Natural killer cell treated with Interleukin-12 subunit alpha and Interleukin-12 subunit beta and Interleukin-15 and Interleukin-18, amount 100 ng/mL, for 72 hours (primary cell): ENCODE data around the gene ACTG1. TPM values are rescaled to one million over a fixed set of nuclear protein-coding genes. Genes with fewer than 3 reads are reported as not detected.

Source experiments
- ATAC-seq, 2 donors: fragments of 150-1000 bp; cut with Tn5 transposase in 1 of 2; sonication (Bioruptor Pico), chemical (Tn5 transposase) in 1 of 2; 2 replicates each; pipeline ENCODE4 v1.10.0; 2021
- DNase-seq: peaks from one replicate; pipeline ENCODE4 v3.0.0; 2022; ENCODE audit warnings: low spot score
- H3K27ac Mint-ChIP-seq, 2 donors: 1 replicate in 1 of 2; 2 replicates in 1 of 2; pipeline ENCODE4 v1.8.0; 2022; ENCODE audit warnings: mixed read lengths in 2 of 2, mild to moderate bottlenecking in 1 of 2, moderate library complexity in 1 of 2
- H3K27me3 Mint-ChIP-seq, 2 donors: 1 replicate in 1 of 2; 2 replicates in 1 of 2; pipeline ENCODE4 v1.8.0; 2022; ENCODE audit warnings: mixed read lengths in 2 of 2
- H3K36me3 Mint-ChIP-seq: one replicate; pipeline ENCODE4 v1.8.0; 2022; ENCODE audit warnings: mixed read lengths
- H3K4me1 Mint-ChIP-seq, 2 donors: 1 replicate in 1 of 2; 2 replicates in 1 of 2; pipeline ENCODE4 v1.8.0; 2022; ENCODE audit warnings: low read depth in 2 of 2, mixed read lengths in 2 of 2, mild to moderate bottlenecking in 1 of 2
- H3K4me3 Mint-ChIP-seq: one replicate; pipeline ENCODE4 v1.8.0; 2022; ENCODE audit warnings: mixed read lengths
- H3K9me3 Mint-ChIP-seq: 2 replicates; pipeline ENCODE4 v1.8.0; 2022; ENCODE audit warnings: mixed read lengths
- total RNA-seq, 2 donors: library from RNA; stranded (reverse); gene quantifications; one replicate each; pipeline ENCODE4 v1.2.3, GENCODE V29; 2022

ACTG1 gene
- total RNA-seq, 2 donors from 2014 or later, result 4,962 to 5,145 TPM

- DNase-seq, result peak; percentile 44
- Mint-ChIP-seq H3K27ac (peak overlapping the region in 1 of 2 donors; percentile 16), H3K27me3 (no peaks in the 10 kb centered on the region), H3K4me1 (peaks cover 25 to 29% of the 10 kb centered on the region in 2 donors), H3K36me3 (no peaks in the 10 kb centered on the region), H3K9me3 (no peaks in the 10 kb centered on the region), H3K4me3 (peak overlapping the region; percentile 89)
- ATAC-seq, result no peak
Observed at GRCh38 chr17:81550830-81551457, 38.3 kb upstream of the ACTG1 start.

GRCh38 chr17:81550285-81550684, 37.7 kb upstream of the ACTG1 start:
- no peaks in the 10 kb centered on the region for H3K36me3 Mint-ChIP-seq
- no peaks in the 10 kb centered on the region for H3K9me3 Mint-ChIP-seq
- DNase-seq (no peak), ATAC-seq (no peak)
- H3K27me3 Mint-ChIP-seq, result no peaks in the 10 kb centered on the region
- H3K4me1 Mint-ChIP-seq, result peaks cover 25 to 29% of the 10 kb centered on the region in 2 donors
- peak overlapping the region; percentile 89 for H3K4me3 Mint-ChIP-seq
- H3K27ac Mint-ChIP-seq, result peak overlapping the region in 1 of 2 donors; percentile 37

- peaks cover 25 to 29% of the 10 kb centered on the region in 2 donors for H3K4me1 Mint-ChIP-seq
- H3K4me3 Mint-ChIP-seq, result peak overlapping the region; percentile 89
- ATAC-seq (no peak), DNase-seq (no peak)
- H3K27ac Mint-ChIP-seq, result peak overlapping the region in 1 of 2 donors; percentile 37
- no peaks in the 10 kb centered on the region for H3K36me3 Mint-ChIP-seq
- H3K27me3 Mint-ChIP-seq, result no peaks in the 10 kb centered on the region
- H3K9me3 Mint-ChIP-seq, result no peaks in the 10 kb centered on the region
Observed at GRCh38 chr17:81549826-81550225, 37.2 kb upstream of the ACTG1 start.

- Mint-ChIP-seq H3K36me3 (no peaks in the 10 kb centered on the region), H3K4me1 (peaks cover 21 to 26% of the 10 kb centered on the region in 2 donors), H3K4me3 (no peak overlapping the region), H3K27ac (peak overlapping the region in 1 of 2 donors; percentile 37), H3K9me3 (no peaks in the 10 kb centered on the region), H3K27me3 (no peaks in the 10 kb centered on the region)
- DNase-seq (no peak), ATAC-seq (no peak)
Observed at GRCh38 chr17:81549031-81549557, 36.5 kb upstream of the ACTG1 start.

GRCh38 chr17:81547614-81547982, 35.0 kb upstream of the ACTG1 start:
- Mint-ChIP-seq H3K27ac (no peak overlapping the region), H3K4me1 (peaks cover 10 to 13% of the 10 kb centered on the region in 2 donors), H3K36me3 (no peaks in the 10 kb centered on the region), H3K27me3 (no peaks in the 10 kb centered on the region), H3K4me3 (no peak overlapping the region), H3K9me3 (no peaks in the 10 kb centered on the region)
- no peak for ATAC-seq
- no peak for DNase-seq

- H3K9me3 Mint-ChIP-seq, result no peaks in the 10 kb centered on the region
- DNase-seq (no peak), ATAC-seq (no peak)
- no peaks in the 10 kb centered on the region for H3K36me3 Mint-ChIP-seq
- no peaks in the 10 kb centered on the region for H3K27me3 Mint-ChIP-seq
- no peak overlapping the region for H3K27ac Mint-ChIP-seq
- no peak overlapping the region for H3K4me3 Mint-ChIP-seq
- H3K4me1 Mint-ChIP-seq, result peaks cover 10 to 13% of the 10 kb centered on the region in 2 donors
Observed at GRCh38 chr17:81546906-81547613, 34.5 kb upstream of the ACTG1 start.

- no peak for DNase-seq
- H3K27ac Mint-ChIP-seq, result no peak overlapping the region
- no peaks in the 10 kb centered on the region for H3K27me3 Mint-ChIP-seq
- H3K4me3 Mint-ChIP-seq, result no peak overlapping the region
- peaks cover 7% of the 10 kb centered on the region in 2 donors for H3K4me1 Mint-ChIP-seq
- no peaks in the 10 kb centered on the region for H3K9me3 Mint-ChIP-seq
- no peaks in the 10 kb centered on the region for H3K36me3 Mint-ChIP-seq
- no peak for ATAC-seq
Observed at GRCh38 chr17:81545160-81545949, 32.8 kb upstream of the ACTG1 start.

GRCh38 chr17:81544281-81544974, 31.8 kb upstream of the ACTG1 start:
- no peak for ATAC-seq
- H3K27me3 Mint-ChIP-seq, result no peaks in the 10 kb centered on the region
- H3K36me3 Mint-ChIP-seq, result no peaks in the 10 kb centered on the region
- H3K27ac Mint-ChIP-seq, result no peak overlapping the region
- DNase-seq, result no peak
- no peaks in the 10 kb centered on the region for H3K9me3 Mint-ChIP-seq
- H3K4me1 Mint-ChIP-seq, result peaks cover under 1 to 2% of the 10 kb centered on the region in 2 donors
- H3K4me3 Mint-ChIP-seq, result no peak overlapping the region

- H3K4me1 Mint-ChIP-seq, result no peaks in the 10 kb centered on the region
- no peaks in the 10 kb centered on the region for H3K27me3 Mint-ChIP-seq
- H3K4me3 Mint-ChIP-seq, result no peak overlapping the region
- ATAC-seq, result no peak
- H3K9me3 Mint-ChIP-seq, result no peaks in the 10 kb centered on the region
- no peak for DNase-seq
- H3K27ac Mint-ChIP-seq, result no peak overlapping the region
- H3K36me3 Mint-ChIP-seq, result no peaks in the 10 kb centered on the region
Observed at GRCh38 chr17:81543756-81544155, 31.2 kb upstream of the ACTG1 start.

GRCh38 chr17:81543339-81543675, 30.7 kb upstream of the ACTG1 start:
- ATAC-seq (no peak), DNase-seq (no peak)
- Mint-ChIP-seq H3K4me3 (no peak overlapping the region), H3K27ac (no peak overlapping the region), H3K4me1 (no peaks in the 10 kb centered on the region), H3K9me3 (no peaks in the 10 kb centered on the region), H3K27me3 (no peaks in the 10 kb centered on the region), H3K36me3 (no peaks in the 10 kb centered on the region)

- no peaks in the 10 kb centered on the region for H3K36me3 Mint-ChIP-seq
- H3K4me1 Mint-ChIP-seq, result no peaks in the 10 kb centered on the region
- no peak overlapping the region for H3K27ac Mint-ChIP-seq
- ATAC-seq (no peak), DNase-seq (no peak)
- no peak overlapping the region for H3K4me3 Mint-ChIP-seq
- peaks cover 0 to 3% of the 10 kb centered on the region in 2 donors for H3K27me3 Mint-ChIP-seq
- H3K9me3 Mint-ChIP-seq, result no peaks in the 10 kb centered on the region
Observed at GRCh38 chr17:81542431-81543338, 30.1 kb upstream of the ACTG1 start.

GRCh38 chr17:81541123-81541522, 28.5 kb upstream of the ACTG1 start:
- ATAC-seq, result no peak
- Mint-ChIP-seq H3K36me3 (no peaks in the 10 kb centered on the region), H3K9me3 (no peaks in the 10 kb centered on the region), H3K27ac (no peak overlapping the region), H3K27me3 (peaks cover 0 to 3% of the 10 kb centered on the region in 2 donors), H3K4me3 (no peak overlapping the region), H3K4me1 (no peaks in the 10 kb centered on the region)
- DNase-seq, result no peak

GRCh38 chr17:81540676-81541027, 28.1 kb upstream of the ACTG1 start:
- no peak for ATAC-seq
- H3K4me3 Mint-ChIP-seq, result no peak overlapping the region
- H3K27ac Mint-ChIP-seq, result no peak overlapping the region
- no peak for DNase-seq
- H3K4me1 Mint-ChIP-seq, result no peaks in the 10 kb centered on the region
- no peaks in the 10 kb centered on the region for H3K36me3 Mint-ChIP-seq
- peaks cover 0 to 3% of the 10 kb centered on the region in 2 donors for H3K27me3 Mint-ChIP-seq
- no peaks in the 10 kb centered on the region for H3K9me3 Mint-ChIP-seq
